ENCODE results near the gene GPC3.
"Not testable (repeated sequence)": the region's sequence is repeated elsewhere in the genome, so short reads cannot be mapped to it uniquely, and the experiment has no call there.

Gene GPC3

GRCh38 chrX:133985164-133985966 is at the start of gene GPC3:
GPC3 (minus strand) TSS chrX:133985594.
- peak; percentile 54 for DNase-seq

- DNase-seq, result no peak
These were observed 47.0 kb upstream of the GPC3 start for GRCh38 chrX:134032441-134032840.

- DNase-seq, result peak; percentile 58
These were observed 41.3 kb upstream of the GPC3 start for GRCh38 chrX:134026565-134027311.

GRCh38 chrX:134025986-134026545 is 40.7 kb upstream of the GPC3 start:
- no peak for DNase-seq

GRCh38 chrX:134024686-134025377 is 39.4 kb upstream of the GPC3 start:
- DNase-seq, result no peak

- no peak for DNase-seq
These were observed 38.5 kb upstream of the GPC3 start for GRCh38 chrX:134023851-134024281.

GRCh38 chrX:134020910-134021309 is 35.5 kb upstream of the GPC3 start:
- DNase-seq, result no peak

- DNase-seq, result no peak
These were observed 34.3 kb upstream of the GPC3 start for GRCh38 chrX:134019567-134020206.

- DNase-seq, result not testable (repeated sequence)
These were observed 30.9 kb upstream of the GPC3 start for GRCh38 chrX:134016309-134016708.

GRCh38 chrX:134015510-134015909 is 30.1 kb upstream of the GPC3 start:
- DNase-seq, result not testable (repeated sequence)

GRCh38 chrX:134013524-134013923 is 28.1 kb upstream of the GPC3 start:
- DNase-seq, result no peak

- DNase-seq, result no peak
These were observed 27.7 kb upstream of the GPC3 start for GRCh38 chrX:134013092-134013497.

- DNase-seq, result no peak
These were observed 25.3 kb upstream of the GPC3 start for GRCh38 chrX:134010690-134011089.

- no peak for DNase-seq
These were observed 22.3 kb upstream of the GPC3 start for GRCh38 chrX:134007716-134008115.

- no peak for DNase-seq
These were observed 21.2 kb upstream of the GPC3 start for GRCh38 chrX:134006484-134007161.

- no peak for DNase-seq
These were observed 18.7 kb upstream of the GPC3 start for GRCh38 chrX:134004084-134004483.

GRCh38 chrX:134002921-134003615 is 17.7 kb upstream of the GPC3 start:
- DNase-seq, result no peak

GRCh38 chrX:134000260-134001245 is 15.2 kb upstream of the GPC3 start:
- no peak for DNase-seq

- no peak for DNase-seq
These were observed 13.8 kb upstream of the GPC3 start for GRCh38 chrX:133999031-133999705.

- DNase-seq, result no peak
These were observed 10.4 kb upstream of the GPC3 start for GRCh38 chrX:133995759-133996158.
